Ovary (tissue), 9 donors: ENCODE measurements around the gene PPP1R13L. TPM values are rescaled to one million over a fixed set of nuclear protein-coding genes. Genes with fewer than 3 reads are reported as not detected.

ENCODE experiments used
- DNase-seq, 5 donors: peaks; one replicate each; pipeline ENCODE4 v3.0.0-alpha.2; 2019 to 2020
- H3K27ac ChIP-seq, 2 donors: fragments of 200-600 bp; one replicate each; pipeline versions ENCODE4 v1.5.1 to v1.8.0; 2019 to 2022
- H3K27me3 ChIP-seq: fragments of 200-600 bp; one replicate; pipeline ENCODE4 v1.8.0; 2022
- H3K36me3 ChIP-seq: fragments of 200-600 bp; sonication (generic); one replicate; pipeline ENCODE4 v1.5.1; 2019
- H3K4me1 ChIP-seq: one replicate; pipeline ENCODE4 v1.8.1; 2013; ENCODE audit warnings: mild to moderate bottlenecking, moderate library complexity; ENCODE audit not compliant: insufficient read depth
- H3K4me3 ChIP-seq: fragments of 200-600 bp; sonication (generic); one replicate; pipeline ENCODE4 v1.5.1; 2017
- H3K9me3 ChIP-seq, 2 donors: fragments of 200-600 bp in 1 of 2; sonication (generic) in 1 of 2; one replicate each; pipeline versions ENCODE4 v1.5.1 to v1.8.1; 2013 to 2019; ENCODE audit warnings: mild to moderate bottlenecking in 1 of 2, moderate library complexity in 1 of 2
- EP300 ChIP-seq: sonication (generic); formaldehyde crosslinking; IDR thresholded peaks from one replicate; pipeline ENCODE4 v1.6.1; 2017; ENCODE audit warnings: antibody characterized with exemption
- POLR2A ChIP-seq: fragments of 450-650 bp; IDR thresholded peaks from one replicate; pipeline ENCODE4 v1.6.1; 2017; ENCODE audit warnings: antibody characterized with exemption, mild to moderate bottlenecking, moderate library complexity
- WGBS, 3 donors: extraction: QIAGEN DNeasy Blood & Tissue Kit in 1 of 3; methylation state at CpG; one replicate each; pipeline versions ENCODE4 v1.1.5 to v1.1.7; 2013 to 2017; 5-methylcytosine and 5-hydroxymethylcytosine counted together
- intact Hi-C, 4 donors: fragments of 100-400 bp; cut with DNase I; formaldehyde crosslinking; loops; one replicate each; pipeline versions ENCODE4 v1.11.0 to v1.15.1; 2022 to 2023
- polyA plus RNA-seq, 2 donors: library from polyadenylated mRNA; stranded (reverse); fragments of 200-250 nt in 1 of 2; fragments of 350-450 nt in 1 of 2; fragmentation: Illumina TruSeq in 1 of 2; extraction: RNeasy Lipid Tissue Mini Kit (QIAGEN cat#74804) in 1 of 2; gene quantifications; one replicate each; pipeline ENCODE4 v1.2.3, GENCODE V29; 2013 to 2014
- total RNA-seq, 7 donors: library from RNA; depleted of rRNA in 2 of 7; stranded (reverse); fragments of >200 nt in 2 of 7; fragmentation: NEBNext Ultra II Directional in 3 of 7; extraction: Animal tissue kit (Norgen Biotek cat#: 25700) in 3 of 7; gene quantifications; one replicate each; pipeline versions ENCODE4 v1.1.0 to v1.2.4, GENCODE V29; 2016 to 2023
- TF ChIP-seq, protein P1 (sequence below), 3 donors: fragments of 450-650 bp in 2 of 3; fragments of 200-600 bp in 1 of 3; IDR thresholded peaks; one replicate each; pipeline versions ENCODE4 v1.5.1 to v1.8.0; 2016 to 2022; ENCODE audit warnings: antibody characterized with exemption in 3 of 3, mild to moderate bottlenecking in 1 of 3
- donor health status: DM: no; HTN: no; CAD: no; lungs with moderate emphysema.
- donor health status: DM: no; HTN: no; CAD: no.
- donor health status: Bipolar disorder and iron deficiency.
- donor health status: DM: yes; HTN: yes; CAD: no.
- donor health status: DM: no; HTN: no; CAD: no.
- donor health status: DM: yes; HTN: yes; CAD: no.

The PPP1R13L gene
- total and polyA plus RNA-seq, 9 donors: 6.8 to 29.1 (median 13.3) TPM

DNA sequence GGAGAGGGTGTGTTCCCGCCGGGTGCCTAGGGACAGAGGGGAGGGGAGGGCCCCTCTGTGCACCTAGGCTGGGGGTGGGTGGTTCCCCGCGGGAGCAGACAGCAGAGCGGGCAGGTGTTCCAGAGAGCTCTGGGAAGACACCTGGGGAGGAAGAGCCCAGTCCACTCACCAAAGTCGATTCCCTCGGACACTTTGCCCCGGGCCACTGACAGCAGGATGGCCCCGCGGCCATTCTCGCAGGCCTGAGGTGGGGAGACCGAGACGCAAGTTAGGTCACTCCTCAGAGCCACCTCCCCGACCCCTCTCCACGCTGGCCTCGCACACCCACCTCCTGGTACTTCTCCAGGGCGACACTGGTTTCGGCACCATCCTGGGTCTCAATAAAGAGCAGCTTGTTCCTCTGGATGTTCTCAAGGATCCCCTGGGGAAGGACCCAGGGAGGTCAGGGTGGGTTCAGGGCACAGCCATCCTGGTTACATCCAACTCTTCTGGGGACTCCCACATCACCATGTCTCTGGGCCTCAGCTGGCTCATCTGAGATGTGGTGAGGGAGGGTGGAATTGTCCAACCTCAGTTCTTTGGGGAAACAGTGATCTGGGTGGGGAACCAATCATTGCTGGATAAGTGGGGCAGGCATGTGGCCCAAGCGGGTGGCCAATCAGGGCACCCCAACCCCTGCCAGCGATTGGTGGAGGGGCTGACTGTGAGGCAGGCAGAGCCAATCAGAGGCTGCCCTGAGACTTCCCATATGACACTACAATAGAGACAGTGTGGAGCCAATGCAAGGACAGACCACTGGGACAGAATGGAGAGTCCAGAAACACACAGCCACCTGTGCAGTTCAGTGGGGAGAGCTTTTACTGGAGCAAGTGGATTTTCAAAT lies 51.7 kb downstream of the PPP1R13L start:
- H3K27me3 ChIP-seq: no peaks in the 10 kb centered on the region
- intact Hi-C loops: no loop called here
- DNase-seq: no peak
- H3K4me3 ChIP-seq: no peak overlapping the region
- H3K27ac ChIP-seq: no peak overlapping the region
- no peaks in the 10 kb centered on the region for H3K4me1 ChIP-seq
- 84 to 88% (median 86%) methylated on average over 20 of the region's 20 CpGs for WGBS, 3 donors
- no peaks in the 10 kb centered on the region for H3K9me3 ChIP-seq
- no peaks in the 10 kb centered on the region for H3K36me3 ChIP-seq
- TF ChIP-seq POLR2A (no peak), EP300 (no peak)
- TF ChIP-seq, protein P1, sequence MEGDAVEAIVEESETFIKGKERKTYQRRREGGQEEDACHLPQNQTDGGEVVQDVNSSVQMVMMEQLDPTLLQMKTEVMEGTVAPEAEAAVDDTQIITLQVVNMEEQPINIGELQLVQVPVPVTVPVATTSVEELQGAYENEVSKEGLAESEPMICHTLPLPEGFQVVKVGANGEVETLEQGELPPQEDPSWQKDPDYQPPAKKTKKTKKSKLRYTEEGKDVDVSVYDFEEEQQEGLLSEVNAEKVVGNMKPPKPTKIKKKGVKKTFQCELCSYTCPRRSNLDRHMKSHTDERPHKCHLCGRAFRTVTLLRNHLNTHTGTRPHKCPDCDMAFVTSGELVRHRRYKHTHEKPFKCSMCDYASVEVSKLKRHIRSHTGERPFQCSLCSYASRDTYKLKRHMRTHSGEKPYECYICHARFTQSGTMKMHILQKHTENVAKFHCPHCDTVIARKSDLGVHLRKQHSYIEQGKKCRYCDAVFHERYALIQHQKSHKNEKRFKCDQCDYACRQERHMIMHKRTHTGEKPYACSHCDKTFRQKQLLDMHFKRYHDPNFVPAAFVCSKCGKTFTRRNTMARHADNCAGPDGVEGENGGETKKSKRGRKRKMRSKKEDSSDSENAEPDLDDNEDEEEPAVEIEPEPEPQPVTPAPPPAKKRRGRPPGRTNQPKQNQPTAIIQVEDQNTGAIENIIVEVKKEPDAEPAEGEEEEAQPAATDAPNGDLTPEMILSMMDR (IDR thresholded peaks at IDR 0.05): no peak

DNA sequence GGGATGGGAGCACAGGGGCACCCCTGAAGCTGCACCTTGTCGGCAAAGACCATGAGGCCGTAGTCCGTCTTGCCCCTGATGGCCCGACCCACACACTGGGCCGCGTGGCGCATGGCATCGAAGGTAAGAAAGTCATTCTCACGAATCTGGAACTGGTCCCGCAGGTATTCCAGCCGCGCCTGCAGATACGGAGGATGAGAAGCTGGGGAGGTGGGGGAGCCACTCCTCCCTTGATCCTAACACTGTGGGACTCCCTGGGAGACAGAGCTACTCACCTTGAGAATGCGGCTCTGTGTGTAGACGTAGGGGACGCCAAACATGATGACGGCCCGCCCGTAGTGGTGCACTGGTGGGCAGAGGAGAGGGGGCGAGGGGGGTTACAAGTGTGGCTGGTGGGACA lies 52.4 kb downstream of the PPP1R13L start:
- WGBS, 3 donors: 90 to 94% (median 91%) methylated on average over 19 to 20 of the region's 20 CpGs
- Histone ChIP-seq H3K4me3 (no peak overlapping the region), H3K9me3 (no peaks in the 10 kb centered on the region), H3K4me1 (no peaks in the 10 kb centered on the region), H3K27ac (no peak overlapping the region), H3K27me3 (no peaks in the 10 kb centered on the region), H3K36me3 (no peaks in the 10 kb centered on the region)
- intact Hi-C loops: no loop called here
- TF ChIP-seq POLR2A: no peak
- TF ChIP-seq, protein P1 (IDR thresholded peaks at IDR 0.05): no peak
- no peak for DNase-seq

DNA sequence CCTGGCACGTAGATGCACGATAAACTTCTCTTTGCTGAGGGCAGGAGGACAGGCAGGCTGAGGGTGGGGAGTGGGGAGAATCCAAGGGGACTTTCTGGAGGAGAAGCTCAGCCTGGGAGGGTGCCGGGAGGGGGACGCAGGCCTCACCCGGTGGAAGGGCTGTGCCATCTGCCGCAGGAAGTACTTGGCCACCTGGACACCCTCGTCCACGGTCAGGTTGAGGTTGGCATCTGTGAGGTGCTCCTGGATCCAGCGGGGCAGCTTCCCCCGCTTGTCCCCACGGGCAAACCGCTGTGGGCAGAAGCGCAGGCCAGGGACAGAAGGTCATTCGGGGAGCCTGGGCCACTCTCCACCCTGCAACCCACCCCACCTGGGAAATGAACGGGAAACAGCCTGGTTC lies 52.8 kb downstream of the PPP1R13L start:
- intact Hi-C loops: no loop called here
- no peak overlapping the region for H3K27ac ChIP-seq
- no peak for DNase-seq
- H3K27me3 ChIP-seq: no peaks in the 10 kb centered on the region
- WGBS, 3 donors: 81 to 90% (median 89%) methylated on average over 15 of the region's 15 CpGs
- TF ChIP-seq, protein P1 (IDR thresholded peaks at IDR 0.05): no peak
- TF ChIP-seq POLR2A: no peak
- no peak for TF ChIP-seq EP300
- no peak overlapping the region for H3K4me3 ChIP-seq
- no peaks in the 10 kb centered on the region for H3K9me3 ChIP-seq
- H3K4me1 ChIP-seq: no peaks in the 10 kb centered on the region
- H3K36me3 ChIP-seq: no peaks in the 10 kb centered on the region

DNA sequence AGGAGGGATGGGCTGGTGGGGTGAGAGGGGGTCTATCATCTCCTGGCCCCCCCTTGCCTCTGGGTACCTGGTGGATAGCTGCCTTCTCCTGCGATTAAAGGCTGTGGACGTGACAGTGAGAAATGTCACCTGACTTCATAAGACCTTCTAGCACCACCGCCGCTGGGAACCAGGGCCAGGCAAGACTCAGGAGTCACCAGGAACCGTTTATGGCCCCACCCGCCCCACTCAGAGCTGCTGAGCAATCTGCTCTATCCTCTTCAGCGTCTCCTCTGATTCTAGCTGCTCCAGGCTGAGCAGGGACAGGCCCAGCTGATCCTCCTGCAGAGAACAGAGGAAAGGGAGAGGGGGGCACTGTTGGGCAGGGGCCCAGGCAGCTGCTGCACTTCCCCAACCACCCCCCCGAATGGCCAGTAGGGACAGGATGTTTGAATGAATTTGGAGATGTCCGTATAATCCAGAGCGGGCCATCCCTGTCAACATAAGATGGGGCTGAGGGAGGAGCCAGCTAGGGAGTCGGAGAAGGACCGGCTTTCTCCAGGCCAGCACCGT lies 53.4 kb downstream of the PPP1R13L start:
- Histone ChIP-seq H3K4me3 (no peak overlapping the region), H3K9me3 (no peaks in the 10 kb centered on the region), H3K36me3 (no peaks in the 10 kb centered on the region), H3K27ac (no peak overlapping the region), H3K4me1 (no peaks in the 10 kb centered on the region), H3K27me3 (no peaks in the 10 kb centered on the region)
- intact Hi-C loops: no loop called here
- DNase-seq: no peak
- no peak for TF ChIP-seq EP300
- TF ChIP-seq POLR2A: no peak
- TF ChIP-seq, protein P1 (IDR thresholded peaks at IDR 0.05): no peak
- 61 to 75% (median 64%) methylated on average over 13 of the region's 13 CpGs for WGBS, 3 donors
